ENCODE data around the gene KIF5A.

DNA sequence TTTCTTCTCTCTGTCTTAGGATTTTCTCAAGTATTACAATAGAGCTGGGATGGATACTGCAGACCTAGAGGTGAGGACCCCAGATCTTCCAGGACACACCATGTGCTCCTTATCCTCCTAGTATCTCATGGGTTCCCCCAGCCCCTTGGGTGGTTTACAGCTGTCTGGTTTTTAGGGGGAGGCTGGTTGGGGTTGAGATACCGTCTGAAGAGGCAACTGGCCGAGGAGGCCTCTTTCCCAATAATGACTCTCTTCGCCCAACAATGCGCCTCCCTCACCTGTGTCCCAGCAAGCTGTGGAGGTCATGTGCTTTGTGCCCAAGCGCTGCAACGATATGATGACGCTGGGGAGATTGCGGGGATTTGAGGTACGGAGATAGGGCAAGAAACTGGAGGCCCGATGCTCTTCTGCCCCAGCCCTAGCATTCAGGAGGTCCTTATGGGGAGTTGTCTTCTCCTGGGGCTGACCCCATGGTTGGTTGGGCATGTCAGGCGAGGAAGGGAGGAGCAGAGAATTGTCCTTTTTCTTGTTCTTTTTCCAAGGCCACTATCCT lies 65.2 kb downstream of the KIF5A start:
- TF ChIP-seq, protein P1, sequence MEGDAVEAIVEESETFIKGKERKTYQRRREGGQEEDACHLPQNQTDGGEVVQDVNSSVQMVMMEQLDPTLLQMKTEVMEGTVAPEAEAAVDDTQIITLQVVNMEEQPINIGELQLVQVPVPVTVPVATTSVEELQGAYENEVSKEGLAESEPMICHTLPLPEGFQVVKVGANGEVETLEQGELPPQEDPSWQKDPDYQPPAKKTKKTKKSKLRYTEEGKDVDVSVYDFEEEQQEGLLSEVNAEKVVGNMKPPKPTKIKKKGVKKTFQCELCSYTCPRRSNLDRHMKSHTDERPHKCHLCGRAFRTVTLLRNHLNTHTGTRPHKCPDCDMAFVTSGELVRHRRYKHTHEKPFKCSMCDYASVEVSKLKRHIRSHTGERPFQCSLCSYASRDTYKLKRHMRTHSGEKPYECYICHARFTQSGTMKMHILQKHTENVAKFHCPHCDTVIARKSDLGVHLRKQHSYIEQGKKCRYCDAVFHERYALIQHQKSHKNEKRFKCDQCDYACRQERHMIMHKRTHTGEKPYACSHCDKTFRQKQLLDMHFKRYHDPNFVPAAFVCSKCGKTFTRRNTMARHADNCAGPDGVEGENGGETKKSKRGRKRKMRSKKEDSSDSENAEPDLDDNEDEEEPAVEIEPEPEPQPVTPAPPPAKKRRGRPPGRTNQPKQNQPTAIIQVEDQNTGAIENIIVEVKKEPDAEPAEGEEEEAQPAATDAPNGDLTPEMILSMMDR (IDR thresholded peaks at IDR 0.05), result no peak
- TF ChIP-seq POLR2A (IDR thresholded peaks at IDR 0.05), result no peak

Measured in right lobe of liver (tissue), 4 donors.